ENCODE data around the gene EAF1. TPM values are rescaled to one million over a fixed set of nuclear protein-coding genes. Genes with fewer than 3 reads are reported as not detected.

Gene EAF1
- 25.6 TPM for total RNA-seq
- long read RNA-seq, full-length matches to known transcripts = 17 of 29 reads
- long read RNA-seq, partial matches to known transcripts = 4 of 29 reads
- long read RNA-seq, other reads (novel, unspliced or antisense) = 8 of 29 reads

DNA sequence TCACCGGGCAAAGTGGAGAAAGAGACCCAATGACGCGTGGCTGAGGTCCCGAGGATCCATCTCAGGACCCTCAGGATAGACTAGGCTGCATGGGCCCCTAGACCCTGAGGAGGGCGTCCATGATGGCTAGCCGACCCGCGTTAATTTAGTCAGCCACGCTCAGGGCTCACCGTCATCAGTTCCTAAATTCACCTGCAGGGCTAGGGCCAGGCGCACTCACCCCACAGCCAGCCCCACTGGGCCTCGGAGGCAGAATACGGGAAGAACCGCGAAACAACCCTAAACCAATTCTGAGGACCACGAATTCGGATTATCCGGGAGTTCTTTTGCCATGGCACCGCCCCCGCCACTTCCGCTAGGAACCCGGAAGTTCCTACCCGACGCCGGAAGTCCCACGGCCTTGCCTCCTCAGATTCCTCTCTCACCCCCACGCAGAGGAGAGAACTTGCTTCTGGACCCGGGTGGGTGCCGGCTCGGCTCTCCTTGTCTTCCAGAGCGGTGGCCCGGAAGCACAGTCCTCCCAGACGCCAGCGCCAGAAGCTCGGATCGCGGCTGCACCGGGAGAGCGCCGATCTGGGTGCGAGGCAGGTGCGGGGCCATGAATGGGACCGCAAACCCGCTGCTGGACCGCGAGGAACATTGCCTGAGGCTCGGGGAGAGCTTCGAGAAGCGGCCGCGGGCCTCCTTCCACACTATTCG lies at the start of gene EAF1, which contains the start of gene METTL6:
Gene EAF1 (plus strand): TSS at position 417 of the 699 bp plus-strand sequence. CDS start 182 bp downstream, at position 599.
Gene METTL6 (minus strand): TSS at position 363 of the 699 bp plus-strand sequence. CDS start 1,033 bp downstream, outside the sequence.
- TF ChIP-seq, protein P1, sequence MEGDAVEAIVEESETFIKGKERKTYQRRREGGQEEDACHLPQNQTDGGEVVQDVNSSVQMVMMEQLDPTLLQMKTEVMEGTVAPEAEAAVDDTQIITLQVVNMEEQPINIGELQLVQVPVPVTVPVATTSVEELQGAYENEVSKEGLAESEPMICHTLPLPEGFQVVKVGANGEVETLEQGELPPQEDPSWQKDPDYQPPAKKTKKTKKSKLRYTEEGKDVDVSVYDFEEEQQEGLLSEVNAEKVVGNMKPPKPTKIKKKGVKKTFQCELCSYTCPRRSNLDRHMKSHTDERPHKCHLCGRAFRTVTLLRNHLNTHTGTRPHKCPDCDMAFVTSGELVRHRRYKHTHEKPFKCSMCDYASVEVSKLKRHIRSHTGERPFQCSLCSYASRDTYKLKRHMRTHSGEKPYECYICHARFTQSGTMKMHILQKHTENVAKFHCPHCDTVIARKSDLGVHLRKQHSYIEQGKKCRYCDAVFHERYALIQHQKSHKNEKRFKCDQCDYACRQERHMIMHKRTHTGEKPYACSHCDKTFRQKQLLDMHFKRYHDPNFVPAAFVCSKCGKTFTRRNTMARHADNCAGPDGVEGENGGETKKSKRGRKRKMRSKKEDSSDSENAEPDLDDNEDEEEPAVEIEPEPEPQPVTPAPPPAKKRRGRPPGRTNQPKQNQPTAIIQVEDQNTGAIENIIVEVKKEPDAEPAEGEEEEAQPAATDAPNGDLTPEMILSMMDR (IDR thresholded peaks at IDR 0.05) = no peak
- intact Hi-C loops (cut with DNase I) = no loop called here
- ATAC-seq (peak; percentile 95 to 97), DNase-seq (peak; percentile 91)
- Histone ChIP-seq H3K4me1 (peaks cover 36% of the 10 kb centered on the region), H3K27me3 (ENCODE audit: low read depth) (no peaks in the 10 kb centered on the region), H3K4me3 (peak within 1 kb of the TSS; percentile 84), H3K9me3 (no peaks in the 10 kb centered on the region), H3K36me3 (peaks cover 49% of the 10 kb centered on the region), H3K27ac (peak within 1 kb of the TSS; percentile 87)

DNA sequence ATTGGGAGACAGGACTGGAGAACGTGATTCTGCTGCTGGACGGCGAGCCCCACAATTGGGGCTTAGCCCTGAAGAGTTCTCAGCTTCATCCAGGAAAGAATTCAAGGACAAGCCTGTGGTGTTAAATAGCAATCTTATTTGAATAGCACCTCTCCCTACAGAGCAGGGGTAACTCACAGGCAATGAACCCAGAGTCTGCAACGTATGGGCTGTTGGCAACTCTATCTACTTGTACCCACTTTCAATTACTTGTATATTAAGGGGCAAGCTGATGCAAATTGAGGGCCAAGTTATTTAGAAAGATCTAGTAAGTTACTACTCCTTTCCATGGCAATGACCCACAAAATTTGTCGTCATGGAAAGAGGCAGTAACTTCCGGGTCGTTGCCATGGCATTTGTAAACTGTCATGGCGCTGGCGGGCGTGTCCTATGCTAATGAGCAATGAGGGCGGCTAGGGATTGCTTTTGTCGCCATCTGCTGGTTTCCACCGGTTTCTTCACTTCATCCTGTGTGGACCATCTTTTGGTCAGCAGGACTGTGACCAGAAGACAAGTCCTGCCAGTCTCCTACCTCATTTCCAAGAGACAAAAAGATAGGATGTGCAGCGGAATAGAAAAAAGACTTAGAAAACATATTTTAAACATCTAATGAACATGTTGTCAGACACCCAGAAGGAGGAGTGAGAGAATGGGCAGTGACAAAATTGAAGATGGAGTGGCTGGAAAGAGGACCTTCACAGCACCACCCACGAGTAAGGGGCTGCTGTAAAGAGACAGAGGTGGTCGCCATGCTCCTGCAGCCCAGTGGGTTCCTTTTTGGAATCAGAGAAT lies 49.2 kb upstream of the EAF1 start:
- TF ChIP-seq, protein P1 (IDR thresholded peaks at IDR 0.05) = peak; percentile 83
- H3K4me3 ChIP-seq = no peak overlapping the region
- peaks cover 5% of the 10 kb centered on the region for H3K4me1 ChIP-seq
- peak overlapping the region; percentile 77 for H3K27ac ChIP-seq
- intact Hi-C loops (cut with DNase I) = loop anchor here (10.0 kb wide), 1 partner anchor 113 kb away; no protein-coding TSS in a partner anchor
- peak; percentile 96 for DNase-seq
- no peaks in the 10 kb centered on the region for H3K9me3 ChIP-seq
- peak; percentile 98 for ATAC-seq
- H3K36me3 ChIP-seq = no peaks in the 10 kb centered on the region
- H3K27me3 ChIP-seq (ENCODE audit: low read depth) = no peaks in the 10 kb centered on the region

DNA sequence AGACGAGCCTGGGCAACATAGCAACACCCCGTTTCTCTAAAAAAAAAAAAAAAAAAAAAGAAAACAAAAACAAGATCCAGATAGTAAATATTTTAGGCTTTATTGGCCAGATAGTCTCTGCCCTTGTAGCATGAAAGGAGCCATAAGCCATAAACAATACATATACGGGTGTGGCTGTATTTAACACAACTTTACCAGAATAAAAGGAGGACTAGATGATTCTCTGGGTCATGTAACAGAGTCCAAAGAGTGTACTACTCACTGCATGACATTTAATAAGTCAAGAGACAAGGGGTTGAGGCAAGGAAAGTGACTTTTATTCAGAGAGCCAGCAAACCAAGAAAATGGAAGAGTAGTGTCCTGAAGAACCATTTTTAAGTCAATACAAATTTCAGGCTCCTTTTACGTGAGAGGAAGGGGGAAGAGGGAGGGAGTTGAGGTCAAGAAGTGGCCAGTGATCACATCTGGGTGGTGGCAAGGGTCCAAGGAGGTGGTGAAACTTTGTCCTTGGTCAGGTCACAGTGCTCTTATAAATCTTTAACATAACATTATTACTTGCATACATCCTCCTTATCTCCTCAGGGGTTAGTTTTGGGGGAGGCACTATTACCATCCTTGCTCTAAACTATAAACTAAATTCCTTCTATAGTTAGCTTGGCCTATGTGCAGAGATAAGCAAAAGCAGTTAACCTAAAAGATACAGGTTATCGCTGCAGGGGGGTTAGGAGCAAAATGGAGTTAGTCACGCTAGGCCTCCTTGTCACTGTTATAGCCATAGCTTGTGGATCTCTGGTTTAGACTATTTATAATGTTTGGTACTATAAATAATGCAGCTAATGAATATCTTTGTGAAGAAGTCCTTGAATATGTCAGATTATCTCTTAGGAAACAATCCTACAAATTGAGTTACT lies 46.2 kb upstream of the EAF1 start:
- ATAC-seq (no peak), DNase-seq (no peak)
- H3K4me1 ChIP-seq = peaks cover 12% of the 10 kb centered on the region
- H3K27ac ChIP-seq = no peak overlapping the region
- intact Hi-C loops (cut with DNase I) = no loop called here
- no peak overlapping the region for H3K4me3 ChIP-seq
- TF ChIP-seq, protein P1 (IDR thresholded peaks at IDR 0.05) = no peak
- no peaks in the 10 kb centered on the region for H3K27me3 ChIP-seq (ENCODE audit: low read depth)
- no peaks in the 10 kb centered on the region for H3K36me3 ChIP-seq
- H3K9me3 ChIP-seq = peaks cover 5% of the 10 kb centered on the region

GRCh38 chr3:15382405-15382923 lies 44.9 kb upstream of the EAF1 start:
- intact Hi-C loops (cut with DNase I) = no loop called here

More at GRCh38 chr3:15382405-15382923, 44.9 kb upstream of the EAF1 start:
- Histone ChIP-seq H3K36me3 (no peaks in the 10 kb centered on the region), H3K4me3 (no peak overlapping the region), H3K4me1 (peaks cover 17% of the 10 kb centered on the region), H3K27ac (no peak overlapping the region), H3K27me3 (ENCODE audit: low read depth) (no peaks in the 10 kb centered on the region), H3K9me3 (peaks cover 10% of the 10 kb centered on the region)
- DNase-seq (no peak), ATAC-seq (no peak)
- TF ChIP-seq, protein P1 (IDR thresholded peaks at IDR 0.05) = no peak
